Lower leg skin (tissue), 4 donors: ENCODE data around the gene ROR2. TPM values are rescaled to one million over a fixed set of nuclear protein-coding genes. Genes with fewer than 3 reads are reported as not detected.

Source experiments
- DNase-seq, 2 donors: peaks; one replicate each; pipeline ENCODE4 v3.0.0-alpha.2; 2019; ENCODE audit warnings: low spot score in 2 of 2
- H3K4me3 ChIP-seq: fragments of 200-600 bp; sonication (generic); 2 replicates; pipeline ENCODE4 v1.5.1; 2017; ENCODE audit warnings: mild to moderate bottlenecking, low read depth; ENCODE audit not compliant: poor library complexity, severe bottlenecking
- POLR2A ChIP-seq, 2 donors: fragments of 450-650 bp; IDR thresholded peaks; one replicate each; pipeline ENCODE4 v1.6.1; 2016 to 2017; ENCODE audit warnings: antibody characterized with exemption in 2 of 2, mild to moderate bottlenecking in 1 of 2, moderate library complexity in 1 of 2
- WGBS, 2 donors: methylation state at CpG; one replicate each; pipeline ENCODE4 v1.1.5; 2018; 5-methylcytosine and 5-hydroxymethylcytosine counted together
- intact Hi-C: fragments of 100-400 bp; cut with DNase I; formaldehyde crosslinking; loops from one replicate; pipeline ENCODE4 v1.15.0; 2023; ENCODE audit warnings: low total_unique reads
- total RNA-seq, 4 donors: library from RNA; depleted of rRNA; stranded (reverse); fragments of >200 nt; gene quantifications; one replicate each; pipeline ENCODE4 v1.1.0, GENCODE V29; 2016
- TF ChIP-seq, protein P1 (sequence below), 3 donors: fragments of 450-650 bp; IDR thresholded peaks; one replicate each; pipeline ENCODE4 v1.5.1; 2016; ENCODE audit warnings: antibody characterized with exemption in 3 of 3, mild to moderate bottlenecking in 3 of 3, moderate library complexity in 2 of 3

Gene ROR2
- total RNA-seq, 4 donors from 2014 or later: 2.3 to 8.7 (median 5.8) TPM

DNA sequence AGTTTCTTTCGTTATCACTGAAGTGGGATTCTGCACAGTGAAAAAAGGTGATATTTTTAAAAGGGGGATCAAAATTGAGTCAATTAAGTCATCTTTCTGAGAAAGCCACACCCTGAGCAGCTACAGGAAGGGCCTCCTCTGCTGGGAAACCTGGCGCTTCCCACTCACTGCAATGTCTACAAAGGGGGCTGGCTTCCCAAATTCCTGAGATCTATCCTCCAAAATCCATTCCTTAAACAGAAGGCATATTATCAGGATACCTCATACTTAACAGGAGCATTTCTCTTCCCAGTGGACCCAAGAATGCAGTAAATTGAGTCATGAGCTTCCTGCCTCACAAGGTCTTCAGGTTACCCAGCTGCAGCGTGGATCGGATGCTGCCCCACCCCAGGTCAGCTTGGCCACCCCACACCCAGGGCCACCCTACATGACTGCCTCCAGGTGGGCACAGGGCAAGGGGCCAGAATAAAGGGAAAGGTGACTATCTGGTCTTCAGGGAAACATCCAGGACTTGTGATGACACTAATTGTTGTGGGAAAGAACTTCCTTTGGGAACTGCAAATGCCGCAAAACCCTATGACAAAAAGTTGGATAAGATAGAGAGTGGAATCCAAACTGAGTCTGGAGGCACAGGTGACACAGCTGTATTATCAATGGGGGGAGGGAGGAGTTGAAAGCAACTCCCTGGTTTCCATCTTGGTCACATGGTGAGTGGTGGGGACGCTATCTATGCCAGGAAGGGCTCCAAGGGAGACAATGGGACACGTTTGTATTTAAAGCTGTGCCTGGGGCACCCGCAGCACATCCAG is 42.3 kb downstream of the ROR2 start:
- intact Hi-C loops: no loop called here
- no peak overlapping the region for H3K4me3 ChIP-seq
- WGBS, 2 donors: 82% methylated on average over 8 of the region's 8 CpGs
- TF ChIP-seq POLR2A (IDR thresholded peaks at IDR 0.05): no peak
- TF ChIP-seq, protein P1, sequence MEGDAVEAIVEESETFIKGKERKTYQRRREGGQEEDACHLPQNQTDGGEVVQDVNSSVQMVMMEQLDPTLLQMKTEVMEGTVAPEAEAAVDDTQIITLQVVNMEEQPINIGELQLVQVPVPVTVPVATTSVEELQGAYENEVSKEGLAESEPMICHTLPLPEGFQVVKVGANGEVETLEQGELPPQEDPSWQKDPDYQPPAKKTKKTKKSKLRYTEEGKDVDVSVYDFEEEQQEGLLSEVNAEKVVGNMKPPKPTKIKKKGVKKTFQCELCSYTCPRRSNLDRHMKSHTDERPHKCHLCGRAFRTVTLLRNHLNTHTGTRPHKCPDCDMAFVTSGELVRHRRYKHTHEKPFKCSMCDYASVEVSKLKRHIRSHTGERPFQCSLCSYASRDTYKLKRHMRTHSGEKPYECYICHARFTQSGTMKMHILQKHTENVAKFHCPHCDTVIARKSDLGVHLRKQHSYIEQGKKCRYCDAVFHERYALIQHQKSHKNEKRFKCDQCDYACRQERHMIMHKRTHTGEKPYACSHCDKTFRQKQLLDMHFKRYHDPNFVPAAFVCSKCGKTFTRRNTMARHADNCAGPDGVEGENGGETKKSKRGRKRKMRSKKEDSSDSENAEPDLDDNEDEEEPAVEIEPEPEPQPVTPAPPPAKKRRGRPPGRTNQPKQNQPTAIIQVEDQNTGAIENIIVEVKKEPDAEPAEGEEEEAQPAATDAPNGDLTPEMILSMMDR (IDR thresholded peaks at IDR 0.05): no peak
- DNase-seq: peak in 1 of 2 donors; percentile 70

DNA sequence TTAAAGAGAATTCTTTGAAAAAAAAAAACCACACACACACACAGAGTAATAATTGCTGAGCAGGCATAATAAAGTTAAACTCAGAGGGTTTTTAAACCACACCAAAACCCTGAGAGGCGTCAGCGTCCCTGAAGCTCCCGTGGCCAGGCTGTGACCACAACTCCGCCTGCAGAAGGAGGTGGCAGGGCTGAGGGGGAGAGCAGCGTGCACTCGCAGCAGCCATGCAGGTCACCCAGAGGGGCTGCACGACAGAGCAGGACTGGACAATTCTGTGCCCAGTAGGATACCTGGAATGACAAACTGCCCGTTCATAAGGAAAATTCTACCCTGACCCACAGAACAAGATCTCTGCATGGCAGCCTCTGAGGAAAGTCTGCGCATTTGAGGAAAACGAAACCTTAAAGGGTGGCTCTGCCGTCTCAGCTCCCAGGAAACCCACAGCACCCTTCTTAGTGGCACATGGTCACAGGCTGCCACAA is 44.0 kb downstream of the ROR2 start:
- peak in 1 of 2 donors; percentile 74 for DNase-seq
- intact Hi-C loops: no loop called here
- no peak overlapping the region for H3K4me3 ChIP-seq
- 63 to 73% methylated on average over 11 of the region's 11 CpGs for WGBS, 2 donors
- no peak for TF ChIP-seq POLR2A (IDR thresholded peaks at IDR 0.05)
- TF ChIP-seq, protein P1 (IDR thresholded peaks at IDR 0.05): no peak

DNA sequence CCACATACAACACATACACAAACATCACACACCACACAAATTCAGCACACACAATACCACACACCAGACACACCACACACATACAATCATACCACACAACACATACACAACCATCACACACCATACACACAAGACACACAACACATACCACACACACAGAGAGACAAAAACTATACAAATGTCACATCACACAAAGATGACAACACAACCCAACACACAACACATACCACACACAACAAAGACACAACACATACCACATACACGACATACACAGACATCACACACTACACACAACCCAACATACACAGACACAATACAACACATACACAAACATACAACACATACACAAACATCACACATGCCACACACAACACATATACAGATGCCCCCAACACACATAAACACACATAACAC is 44.8 kb downstream of the ROR2 start:
- TF ChIP-seq, protein P1 (IDR thresholded peaks at IDR 0.05): no peak
- TF ChIP-seq POLR2A (IDR thresholded peaks at IDR 0.05): no peak
- intact Hi-C loops: no loop called here
- H3K4me3 ChIP-seq: no peak overlapping the region
- 88 to 100% methylated on average over 1 of the region's 1 CpG for WGBS, 2 donors
- no peak for DNase-seq

DNA sequence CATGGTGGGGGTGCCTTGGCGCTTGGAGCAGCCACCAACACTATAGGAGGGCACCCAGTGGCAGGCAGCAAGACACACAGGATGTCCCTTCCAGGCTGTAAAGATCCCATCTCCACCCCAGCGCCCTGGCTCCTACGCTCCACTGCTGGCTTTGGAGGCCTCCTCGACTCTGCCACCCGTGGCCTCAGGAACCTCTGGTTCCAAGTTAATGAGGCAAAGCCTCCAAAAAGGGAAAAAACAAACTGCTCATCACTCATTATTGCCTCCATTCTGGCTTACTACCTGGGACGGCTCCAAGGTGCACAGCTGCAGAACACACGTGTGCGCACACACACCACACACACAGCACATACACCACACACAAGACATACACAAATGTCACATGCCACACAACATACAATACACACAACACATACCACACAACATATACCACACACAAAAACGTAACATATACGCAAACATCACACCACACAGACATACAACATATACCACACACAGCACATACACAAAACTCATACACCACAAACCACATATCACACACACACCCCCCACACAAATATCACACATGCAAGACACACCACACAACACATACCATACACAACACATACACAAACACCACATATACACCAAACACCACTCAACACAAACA is 45.3 kb downstream of the ROR2 start:
- H3K4me3 ChIP-seq: no peak overlapping the region
- 85 to 87% methylated on average over 9 of the region's 10 CpGs for WGBS, 2 donors
- intact Hi-C loops: no loop called here
- no peak for TF ChIP-seq POLR2A (IDR thresholded peaks at IDR 0.05)
- TF ChIP-seq, protein P1 (IDR thresholded peaks at IDR 0.05): no peak
- no peak for DNase-seq

DNA sequence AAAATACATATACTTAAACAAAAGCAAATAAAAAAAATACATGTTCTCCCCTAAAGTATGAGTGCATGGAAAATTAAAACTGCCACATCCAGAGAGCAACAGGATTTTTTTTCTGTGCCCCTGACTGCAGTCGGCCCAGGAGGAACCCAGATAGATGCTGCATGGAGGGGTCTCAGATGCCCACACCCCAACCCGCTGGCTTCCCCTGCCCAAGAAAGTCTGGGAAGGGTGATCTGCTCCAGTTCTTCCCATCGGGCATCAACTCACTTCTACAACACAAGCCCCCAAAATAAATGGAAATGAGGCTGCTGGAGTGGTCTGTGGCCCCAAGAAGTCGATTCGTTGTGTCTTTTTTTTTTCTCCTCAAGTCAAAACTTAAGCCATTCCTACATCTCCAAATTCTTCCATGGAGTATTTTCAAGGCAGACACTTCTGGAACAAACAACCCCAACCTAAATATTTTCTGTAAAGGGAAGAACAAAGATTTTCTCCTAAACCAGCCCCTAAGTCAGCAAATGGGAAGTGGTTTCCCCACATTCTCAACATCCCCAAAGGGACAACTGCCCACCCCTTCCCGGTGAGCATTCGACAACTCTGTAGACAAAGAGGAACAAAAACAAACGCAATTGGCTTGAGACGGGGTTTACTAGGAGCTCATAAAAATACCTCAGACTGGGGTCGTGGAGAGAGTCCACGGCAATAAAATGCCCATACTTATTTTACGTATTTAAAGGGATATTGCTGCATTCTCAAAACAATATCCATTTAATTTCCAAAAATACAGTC is 46.7 kb downstream of the ROR2 start:
- intact Hi-C loops: no loop called here
- no peak overlapping the region for H3K4me3 ChIP-seq
- TF ChIP-seq, protein P1 (IDR thresholded peaks at IDR 0.05): no peak
- no peak for TF ChIP-seq POLR2A (IDR thresholded peaks at IDR 0.05)
- WGBS, 2 donors: 67 to 70% methylated on average over 12 of the region's 12 CpGs
- peak in 1 of 2 donors; percentile 64 for DNase-seq
